HG03469 (cell line): ENCODE results near the gene FRMD5.
"Not testable (repeated sequence)": the region's sequence is repeated elsewhere in the genome, so short reads cannot be mapped to it uniquely, and the experiment has no call there.

Source experiments
- ATAC-seq: cut with Tn5 transposase; IDR thresholded peaks from one replicate; pipeline ENCODE4 v1.9.1; 2021; ENCODE audit warnings: mild to moderate bottlenecking, moderate library complexity, moderate number of reproducible peaks; ENCODE audit not compliant: unreplicated experiment

Gene FRMD5

GRCh38 chr15:44195151-44195740, at the start of gene FRMD5:
TSS of gene FRMD5 (minus strand) at chr15:44195271.
- ATAC-seq = peak; percentile 87

- ATAC-seq = no peak
These were observed 48.8 kb upstream of the FRMD5 start for GRCh38 chr15:44243829-44244228.

GRCh38 chr15:44243141-44243540, 48.1 kb upstream of the FRMD5 start:
- no peak for ATAC-seq

- no peak for ATAC-seq
These were observed 36.8 kb upstream of the FRMD5 start for GRCh38 chr15:44231842-44232241.

- ATAC-seq = not testable (repeated sequence)
These were observed 34.2 kb upstream of the FRMD5 start for GRCh38 chr15:44229301-44229700.

- no peak for ATAC-seq
These were observed 32.5 kb upstream of the FRMD5 start for GRCh38 chr15:44227584-44227983.

- ATAC-seq = not testable (repeated sequence)
These were observed 31.9 kb upstream of the FRMD5 start for GRCh38 chr15:44227001-44227400.

GRCh38 chr15:44222478-44222877, 27.4 kb upstream of the FRMD5 start:
- no peak for ATAC-seq

GRCh38 chr15:44219073-44219472, 24.0 kb upstream of the FRMD5 start:
- ATAC-seq = no peak

GRCh38 chr15:44216958-44217357, 21.9 kb upstream of the FRMD5 start:
- no peak for ATAC-seq

- ATAC-seq = no peak
These were observed 20.5 kb upstream of the FRMD5 start for GRCh38 chr15:44215594-44215993.

- ATAC-seq = no peak
These were observed 13.9 kb upstream of the FRMD5 start for GRCh38 chr15:44208956-44209355.

- no peak for ATAC-seq
These were observed 12.6 kb upstream of the FRMD5 start for GRCh38 chr15:44207643-44208042.

GRCh38 chr15:44199393-44199792, 4.3 kb upstream of the FRMD5 start:
- ATAC-seq = no peak

- ATAC-seq = no peak
These were observed 534 bp downstream of the FRMD5 start for GRCh38 chr15:44194323-44195150.

GRCh38 chr15:44193651-44194322, 1.3 kb downstream of the FRMD5 start:
- no peak for ATAC-seq

GRCh38 chr15:44188795-44189194, 6.3 kb downstream of the FRMD5 start:
- no peak for ATAC-seq

GRCh38 chr15:44186705-44187104, 8.4 kb downstream of the FRMD5 start:
- no peak for ATAC-seq

- ATAC-seq = no peak
These were observed 11.7 kb downstream of the FRMD5 start for GRCh38 chr15:44183363-44183762.

- ATAC-seq = no peak
These were observed 13.7 kb downstream of the FRMD5 start for GRCh38 chr15:44181410-44181809.

- no peak for ATAC-seq
These were observed 17.9 kb downstream of the FRMD5 start for GRCh38 chr15:44177139-44177538.

GRCh38 chr15:44173813-44174212, 21.3 kb downstream of the FRMD5 start:
- no peak for ATAC-seq
